Thyroid gland (tissue), 4 donors: ENCODE data around the gene SYNGR4.

Experiments
- CTCF ChIP-seq, 6 experiments: fragments of 200-600 bp in 3 of 6; fragments of 450-650 bp in 3 of 6; sonication (generic) in 3 of 6; IDR thresholded peaks; one replicate each; pipeline ENCODE4 v1.5.1; 2016 to 2019; ENCODE audit warnings: antibody characterized with exemption in 6 of 6, mild to moderate bottlenecking in 2 of 6, inconsistent platforms in 1 of 6, moderate library complexity in 1 of 6
- POLR2A ChIP-seq, 2 donors: fragments of 450-650 bp; IDR thresholded peaks; one replicate each; pipeline ENCODE4 v1.6.1; 2017; ENCODE audit warnings: antibody characterized with exemption in 2 of 2, mild to moderate bottlenecking in 2 of 2, moderate library complexity in 1 of 2

- TF ChIP-seq CTCF (IDR thresholded peaks at IDR 0.05): no peak
- no peak for TF ChIP-seq POLR2A (IDR thresholded peaks at IDR 0.05)
Measured at GRCh38 chr19:48386981-48387380, 22.8 kb downstream of the SYNGR4 start.
